Right lobe of liver (tissue), 6 donors: ENCODE measurements around the gene HNMT. TPM values are rescaled to one million over a fixed set of nuclear protein-coding genes. Genes with fewer than 3 reads are reported as not detected.

ENCODE experiments used
- ATAC-seq, 4 donors: fragments of 200-7000 bp; cut with Tn5 transposase; one replicate each; pipeline ENCODE4 v1.9.1; 2020; ENCODE audit warnings: mild to moderate bottlenecking in 4 of 4, moderate library complexity in 4 of 4
- DNase-seq, 3 donors: peaks; one replicate each; pipeline ENCODE4 v3.0.0-alpha.2; 2020
- H3K27ac ChIP-seq, 3 donors: fragments of 200-600 bp; one replicate each; pipeline ENCODE4 v1.8.0; 2022
- H3K27me3 ChIP-seq, 2 donors: fragments of 200-600 bp; one replicate each; pipeline ENCODE4 v1.8.0; 2022
- H3K36me3 ChIP-seq, 4 donors: fragments of 200-600 bp; sonication (generic) in 1 of 4; one replicate each; pipeline versions ENCODE4 v1.5.1 to v1.8.0; 2017 to 2022; ENCODE audit warnings: control low read depth in 1 of 4
- H3K4me1 ChIP-seq, 4 donors: fragments of 200-600 bp; sonication (generic) in 1 of 4; one replicate each; pipeline versions ENCODE4 v1.5.1 to v1.8.0; 2017 to 2022; ENCODE audit warnings: control low read depth in 1 of 4
- H3K4me3 ChIP-seq, 3 donors: fragments of 200-600 bp; one replicate each; pipeline ENCODE4 v1.8.0; 2022
- H3K9me3 ChIP-seq, 4 donors: fragments of 200-600 bp; sonication (generic) in 1 of 4; one replicate each; pipeline versions ENCODE4 v1.5.1 to v1.8.0; 2017 to 2022; ENCODE audit warnings: control low read depth in 1 of 4
- CTCF ChIP-seq, 4 donors: fragments of 200-600 bp in 3 of 4; fragments of 450-650 bp in 1 of 4; IDR thresholded peaks; one replicate each; pipeline versions ENCODE4 v1.5.1 to v1.8.0; 2016 to 2022; ENCODE audit warnings: antibody characterized with exemption in 4 of 4, mild to moderate bottlenecking in 2 of 4
- POLR2A ChIP-seq: fragments of 450-650 bp; IDR thresholded peaks from one replicate; pipeline ENCODE4 v1.6.1; 2017; ENCODE audit warnings: antibody characterized with exemption, mild to moderate bottlenecking
- WGBS: methylation state at CpG from one replicate; pipeline ENCODE4 v1.1.6; 2018; ENCODE audit warnings: low coverage, low lambda C conversion rate; ENCODE audit not compliant: insufficient coverage; ENCODE audit errors: missing lambda C conversion rate; 5-methylcytosine and 5-hydroxymethylcytosine counted together
- intact Hi-C, 2 donors: fragments of 100-400 bp; cut with DNase I; formaldehyde crosslinking; loops; one replicate each; pipeline versions ENCODE4 v1.11.2 to v1.14.1; 2022
- total RNA-seq, 6 experiments: library from RNA; depleted of rRNA in 2 of 6; stranded (reverse); fragments of >200 nt in 2 of 6; fragmentation: NEBNext Ultra II Directional in 3 of 6; extraction: Animal tissue kit (Norgen Biotek cat#: 25700) in 3 of 6; gene quantifications; one replicate each; pipeline versions ENCODE4 v1.1.0 to v1.2.4, GENCODE V29; 2016 to 2023
- donor health status: DM: no; HTN: yes; CAD: no.
- donor health status: DM: no; HTN: no; CAD: no.
- donor health status: DM: no; HTN: no; CAD: no.
- donor health status: DM: no; HTN: yes; CAD: no.
- donor health status: DM: no; HTN: yes; CAD: no.

Gene HNMT
- total RNA-seq, 6 experiments from 2014 or later, result 47.2 to 101 (median 59.8) TPM

GRCh38 chr2:137947728-137948336, 16.4 kb upstream of the HNMT start:
- H3K9me3 ChIP-seq, result no peaks in the 10 kb centered on the region
- WGBS, result 28% methylated on average over 4 of the region's 4 CpGs
- H3K27me3 ChIP-seq, result no peaks in the 10 kb centered on the region
- H3K4me1 ChIP-seq, result peaks cover 0 to 24% (median 7%) of the 10 kb centered on the region in 4 donors
- no peaks in the 10 kb centered on the region for H3K36me3 ChIP-seq
- no peak overlapping the region for H3K27ac ChIP-seq
- DNase-seq, result peak; percentile 72 to 79 (median 75)
- TF ChIP-seq POLR2A, result no peak
- TF ChIP-seq CTCF (IDR thresholded peaks at IDR 0.05), result peak; percentile 68 to 79 (median 72)
- H3K4me3 ChIP-seq, result no peak overlapping the region
- ATAC-seq, result peak; percentile 68 to 80 (median 74)
- intact Hi-C loops, result no loop called here

- Histone ChIP-seq H3K27ac (no peak overlapping the region), H3K4me1 (peaks cover 0 to 16% (median 4%) of the 10 kb centered on the region in 4 donors), H3K4me3 (no peak overlapping the region), H3K36me3 (no peaks in the 10 kb centered on the region), H3K27me3 (no peaks in the 10 kb centered on the region), H3K9me3 (no peaks in the 10 kb centered on the region)
- DNase-seq, result no peak
- WGBS, result 69% methylated on average over 7 of the region's 7 CpGs
- TF ChIP-seq POLR2A (no peak), CTCF (IDR thresholded peaks at IDR 0.05) (no peak)
- intact Hi-C loops, result no loop called here
- ATAC-seq, result no peak
Observed at GRCh38 chr2:137948894-137949293, 15.4 kb upstream of the HNMT start.

- Histone ChIP-seq H3K27ac (no peak overlapping the region), H3K4me1 (peaks cover 0 to 7% (median 0%) of the 10 kb centered on the region in 4 donors), H3K36me3 (no peaks in the 10 kb centered on the region), H3K9me3 (no peaks in the 10 kb centered on the region), H3K4me3 (no peak overlapping the region), H3K27me3 (no peaks in the 10 kb centered on the region)
- ATAC-seq, result no peak
- intact Hi-C loops, result no loop called here
- no peak for DNase-seq
- WGBS, result 79% methylated on average over 2 of the region's 4 CpGs
- TF ChIP-seq POLR2A, result no peak
Observed at GRCh38 chr2:137950238-137950637, 14.0 kb upstream of the HNMT start.

GRCh38 chr2:137951586-137951985, 12.7 kb upstream of the HNMT start:
- no peak overlapping the region for H3K27ac ChIP-seq
- intact Hi-C loops, result no loop called here
- ATAC-seq, result no peak
- no peaks in the 10 kb centered on the region for H3K9me3 ChIP-seq
- WGBS, result 77% methylated on average over 3 of the region's 3 CpGs
- H3K27me3 ChIP-seq, result no peaks in the 10 kb centered on the region
- no peaks in the 10 kb centered on the region for H3K36me3 ChIP-seq
- DNase-seq, result no peak
- no peak for TF ChIP-seq CTCF (IDR thresholded peaks at IDR 0.05)
- no peak for TF ChIP-seq POLR2A
- H3K4me3 ChIP-seq, result no peak overlapping the region
- peaks cover 0 to 7% (median 0%) of the 10 kb centered on the region in 4 donors for H3K4me1 ChIP-seq

GRCh38 chr2:137952586-137953129, 11.6 kb upstream of the HNMT start:
- H3K27me3 ChIP-seq, result no peaks in the 10 kb centered on the region
- no peaks in the 10 kb centered on the region for H3K9me3 ChIP-seq
- peak overlapping the region in 2 of 3 donors; percentile 2 to 51 for H3K27ac ChIP-seq
- no peak for TF ChIP-seq CTCF (IDR thresholded peaks at IDR 0.05)
- TF ChIP-seq POLR2A, result no peak
- peak overlapping the region in 2 of 3 donors; percentile 9 to 34 for H3K4me3 ChIP-seq
- DNase-seq (peak in 1 of 3 donors; percentile 30), ATAC-seq (peak; percentile 21 to 89 (median 84))
- 36% methylated on average over 9 of the region's 9 CpGs for WGBS
- H3K4me1 ChIP-seq, result peaks cover 0 to under 1% (median 0%) of the 10 kb centered on the region in 4 donors
- intact Hi-C loops, result no loop called here
- no peaks in the 10 kb centered on the region for H3K36me3 ChIP-seq
